GM13976 (cell line): ENCODE results near the gene DTYMK.

Source experiments
- DNase-seq: peaks from one replicate; pipeline ENCODE4 v3.0.0; 2012; ENCODE audit warnings: low spot score
- CTCF ChIP-seq: IDR thresholded peaks from 2 replicates; pipeline ENCODE4 v1.5.1; 2012; ENCODE audit warnings: borderline replicate concordance, mild to moderate bottlenecking; ENCODE audit not compliant: insufficient read depth; ENCODE audit errors: extremely low read depth, missing control alignments, control extremely low read depth
- in situ Hi-C: fragments of 300-500 bp; cut with MboI; formaldehyde crosslinking; loops from one replicate; pipeline ENCODE4 v1.12.0; 2022; ENCODE audit warnings: low sequenced_read_pairs, mixed read lengths, inconsistent platforms; ENCODE audit not compliant: unreplicated experiment

DTYMK gene

GRCh38 chr2:241637018-241637794 lies 49.4 kb downstream of the DTYMK start, which contains the start of the genes ATG4B and THAP4:
Gene ATG4B (plus strand): TSS chr2:241637693. CDS start chr2:241637715, 22 bp downstream.
Gene THAP4 (minus strand): TSS chr2:241637158. CDS start chr2:241637017, 141 bp downstream.
- no peak for TF ChIP-seq CTCF
- peak; percentile 96 for DNase-seq
- in situ Hi-C loops: no loop called here

GRCh38 chr2:241636182-241637017 lies 50.2 kb downstream of the DTYMK start:
- in situ Hi-C loops: no loop called here
- no peak for TF ChIP-seq CTCF
- peak; percentile 73 for DNase-seq

GRCh38 chr2:241635756-241636155 lies 50.9 kb downstream of the DTYMK start:
- in situ Hi-C loops: no loop called here
- DNase-seq: no peak
- no peak for TF ChIP-seq CTCF

GRCh38 chr2:241633561-241633960 lies 53.1 kb downstream of the DTYMK start:
- in situ Hi-C loops: no loop called here
- TF ChIP-seq CTCF: no peak
- no peak for DNase-seq

GRCh38 chr2:241632478-241633325 lies 53.9 kb downstream of the DTYMK start:
- no peak for DNase-seq
- TF ChIP-seq CTCF: no peak
- in situ Hi-C loops: no loop called here

GRCh38 chr2:241629762-241630435 lies 56.7 kb downstream of the DTYMK start:
- TF ChIP-seq CTCF: no peak
- DNase-seq: no peak
- in situ Hi-C loops: no loop called here
